SK-N-SH (cell line): ENCODE data around the gene CENPP.

Source experiments
- CTCF ChIP-seq: fragments of 200-600 bp; sonication (generic); IDR thresholded peaks from 2 replicates; pipeline ENCODE4 v1.6.1; 2017; ENCODE audit warnings: antibody characterized with exemption, mild to moderate bottlenecking, moderate library complexity
- ELF1 ChIP-seq: IDR thresholded peaks from 2 replicates; pipeline ENCODE4 v1.4.0; 2012
- EP300 ChIP-seq, 2 experiments: IDR thresholded peaks; 2 replicates each; pipeline versions ENCODE4 v1.4.0 to v1.6.1; 2012; ENCODE audit warnings: borderline replicate concordance in 1 of 2, low read depth in 1 of 2, low read length in 1 of 2
- FOXJ3 ChIP-seq: sonication (generic); formaldehyde crosslinking; IDR thresholded peaks from 2 replicates; pipeline ENCODE4 v1.5.1; 2020; ENCODE audit warnings: mild to moderate bottlenecking, missing genetic modification reagents
- GABPA ChIP-seq: IDR thresholded peaks from 2 replicates; pipeline ENCODE4 v1.4.0; 2012; ENCODE audit warnings: low read depth, mild to moderate bottlenecking
- GATA2 ChIP-seq: sonication (generic); formaldehyde crosslinking; IDR thresholded peaks from 2 replicates; pipeline ENCODE4 v1.5.0; 2020; ENCODE audit warnings: mild to moderate bottlenecking, missing genetic modification reagents
- PBX3 ChIP-seq: IDR thresholded peaks from 2 replicates; pipeline ENCODE4; 2012
- POLR2AphosphoS5 ChIP-seq: IDR thresholded peaks from 2 replicates; pipeline ENCODE4 v1.6.1; 2012; ENCODE audit warnings: low read depth, low read length
- RAD21 ChIP-seq: IDR thresholded peaks from 2 replicates; pipeline ENCODE4 v1.6.1; 2012; ENCODE audit warnings: mild to moderate bottlenecking, low read length
- REST ChIP-seq: IDR thresholded peaks from 2 replicates; pipeline ENCODE4 v1.6.1; 2012; ENCODE audit warnings: mild to moderate bottlenecking, low read depth, low read length, moderate library complexity
- SIN3A ChIP-seq: IDR thresholded peaks from 2 replicates; pipeline ENCODE4 v1.6.1; 2012; ENCODE audit warnings: low read depth, mild to moderate bottlenecking, low read length, moderate library complexity, borderline replicate concordance
- TCF12 ChIP-seq: IDR thresholded peaks from 2 replicates; pipeline ENCODE4 v1.4.0; 2012
- YY1 ChIP-seq: IDR thresholded peaks from 2 replicates; pipeline ENCODE4 v1.4.0; 2012; ENCODE audit warnings: low read depth, mild to moderate bottlenecking

- TF ChIP-seq CTCF (no peak), ELF1 (no peak), RAD21 (no peak), TCF12 (no peak), SIN3A (no peak), GABPA (no peak), PBX3 (no peak), EP300 (IDR thresholded peaks at IDR 0.05; ENCODE audit: borderline replicate concordance in 1 of 2, low read depth in 1 of 2, low read length in 1 of 2) (no peak), REST (no peak), GATA2 (no peak), YY1 (no peak), POLR2AphosphoS5 (no peak), FOXJ3 (CRISPR knock-in tag) (no peak)
Measured at GRCh38 chr9:92527291-92527828, 201.6 kb downstream of the CENPP start.
